Sigmoid colon (tissue), 7 donors: ENCODE measurements around the gene GPR55. TPM values are rescaled to one million over a fixed set of nuclear protein-coding genes. Genes with fewer than 3 reads are reported as not detected.
A peak's percentile ranks its signal among the peaks of the same experiment; 100 is the strongest.

ENCODE experiments used
- DNase-seq: peaks from one replicate; pipeline ENCODE4 v3.0.0-alpha.2; 2019
- H3K27ac ChIP-seq, 4 donors: fragments of 200-600 bp; sonication (generic); one replicate each; pipeline ENCODE4 v1.5.1; 2016 to 2019; ENCODE audit warnings: mild to moderate bottlenecking in 1 of 4
- H3K27me3 ChIP-seq, 3 donors: fragments of 200-600 bp; sonication (generic); one replicate each; pipeline ENCODE4 v1.5.1; 2019; ENCODE audit warnings: mild to moderate bottlenecking in 1 of 3
- H3K36me3 ChIP-seq, 4 donors: fragments of 200-600 bp; sonication (generic); one replicate each; pipeline ENCODE4 v1.5.1; 2016 to 2019
- H3K4me1 ChIP-seq, 4 donors: fragments of 200-600 bp; sonication (generic); one replicate each; pipeline ENCODE4 v1.5.1; 2017 to 2019
- H3K4me3 ChIP-seq, 4 donors: fragments of 200-600 bp; sonication (generic); one replicate each; pipeline ENCODE4 v1.5.1; 2017 to 2019; ENCODE audit warnings: mild to moderate bottlenecking in 2 of 4, moderate library complexity in 1 of 4
- H3K9me3 ChIP-seq, 4 donors: fragments of 200-600 bp in 3 of 4; sonication (generic) in 3 of 4; one replicate each; pipeline versions ENCODE4 v1.5.1 to v1.6.1; 2013 to 2019
- CTCF ChIP-seq, 4 experiments: fragments of 450-650 bp in 3 of 4; fragments of 200-600 bp in 1 of 4; IDR thresholded peaks; one replicate each; pipeline ENCODE4 v1.5.1; 2016 to 2019; ENCODE audit warnings: antibody characterized with exemption in 4 of 4, mild to moderate bottlenecking in 3 of 4, moderate library complexity in 2 of 4
- EP300 ChIP-seq, 4 donors: sonication (generic); formaldehyde crosslinking; IDR thresholded peaks; one replicate each; pipeline ENCODE4 v1.6.1; 2017; ENCODE audit warnings: antibody characterized with exemption in 4 of 4
- POLR2A ChIP-seq, 2 donors: fragments of 450-650 bp; IDR thresholded peaks; one replicate each; pipeline ENCODE4 v1.6.1; 2016; ENCODE audit warnings: antibody characterized with exemption in 2 of 2, mild to moderate bottlenecking in 2 of 2, moderate library complexity in 2 of 2
- POLR2AphosphoS5 ChIP-seq, 4 donors: sonication (generic); formaldehyde crosslinking; IDR thresholded peaks; one replicate each; pipeline ENCODE4 v1.6.1; 2017; ENCODE audit warnings: antibody characterized with exemption in 4 of 4
- WGBS, 2 donors: extraction: QIAGEN DNeasy Blood & Tissue Kit; methylation state at CpG; one replicate each; pipeline ENCODE4 v1.1.7; 2013; 5-methylcytosine and 5-hydroxymethylcytosine counted together
- intact Hi-C: fragments of 100-400 bp; cut with DNase I; formaldehyde crosslinking; loops from one replicate; pipeline ENCODE4 v1.15.1; 2023
- polyA plus RNA-seq, 3 donors: library from polyadenylated mRNA; stranded (reverse); fragments of 200-250 nt; gene quantifications; one replicate each; pipeline ENCODE4 v1.2.3, GENCODE V29; 2013
- total RNA-seq, 4 donors: library from RNA; depleted of rRNA; stranded (reverse); fragments of >200 nt; gene quantifications; one replicate each; pipeline ENCODE4 v1.1.0, GENCODE V29; 2016
- donor health status: healthy with polysubstance abuse.
- donor health status: Bipolar disorder and iron deficiency.
- donor health status: healthy.

Gene GPR55
- total and polyA plus RNA-seq, 7 donors = 0.23 to 1.4 TPM; not detected in 5

- H3K4me3 ChIP-seq = peak overlapping the region; percentile 66 to 84 (median 78)
- H3K27ac ChIP-seq = peak overlapping the region; percentile 71 to 88 (median 82)
- no peak for DNase-seq
- H3K9me3 ChIP-seq = no peaks in the 10 kb centered on the region
- intact Hi-C loops = loop anchor here (2.0 to 5.0 kb wide), 3 partner anchors 17 to 154 kb away; partner anchors contain the start of gene CAB39
- H3K36me3 ChIP-seq = no peaks in the 10 kb centered on the region
- TF ChIP-seq POLR2A (IDR thresholded peaks at IDR 0.05) = peak in 1 of 2 donors; percentile 28
- no peak for TF ChIP-seq EP300 (IDR thresholded peaks at IDR 0.05)
- TF ChIP-seq CTCF (IDR thresholded peaks at IDR 0.05) = peak in 1 of 4 experiments; percentile 35
- peaks cover 0 to 64% (median 60%) of the 10 kb centered on the region in 4 donors for H3K4me1 ChIP-seq
- WGBS, 2 donors = 4 to 10% methylated on average over 35 of the region's 35 CpGs
- no peaks in the 10 kb centered on the region for H3K27me3 ChIP-seq
Observed at GRCh38 chr2:230865766-230866755, 59.0 kb downstream of the GPR55 start.

DNA sequence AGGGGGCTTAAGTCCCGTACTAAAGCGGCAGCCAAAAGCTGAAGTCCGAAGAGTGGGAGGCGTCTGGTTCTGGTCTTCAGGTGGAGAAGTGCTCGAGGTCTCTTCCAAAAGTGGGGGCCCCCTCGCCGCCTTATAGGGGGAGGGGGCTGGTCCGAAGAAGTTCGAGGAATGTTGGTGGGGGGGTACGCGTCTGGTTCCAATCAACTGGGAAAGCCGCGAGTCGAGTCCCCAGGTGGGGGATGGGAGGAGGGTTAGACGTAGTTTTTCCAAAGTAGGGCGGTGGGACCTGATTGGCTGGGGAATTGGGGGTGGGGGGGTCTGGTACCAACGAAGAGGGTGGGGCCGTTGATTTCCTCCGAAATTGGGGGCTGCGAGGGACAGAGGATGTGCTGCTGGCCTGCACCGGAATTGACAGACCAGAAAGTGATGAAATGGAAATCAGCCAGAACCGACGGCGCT is 59.7 kb downstream of the GPR55 start:
- Histone ChIP-seq H3K27me3 (no peaks in the 10 kb centered on the region), H3K9me3 (no peaks in the 10 kb centered on the region), H3K4me1 (peaks cover 0 to 57% (median 53%) of the 10 kb centered on the region in 4 donors), H3K4me3 (peak overlapping the region; percentile 66 to 84 (median 78)), H3K27ac (peak overlapping the region; percentile 71 to 88 (median 82)), H3K36me3 (no peaks in the 10 kb centered on the region)
- no peak for DNase-seq
- 1% methylated on average over 24 of the region's 24 CpGs for WGBS, 2 donors
- TF ChIP-seq POLR2A (IDR thresholded peaks at IDR 0.05) = no peak
- TF ChIP-seq POLR2AphosphoS5 (IDR thresholded peaks at IDR 0.05) = no peak
- intact Hi-C loops = loop anchor here (2.0 to 5.0 kb wide), 3 partner anchors 17 to 153 kb away; partner anchors contain the start of gene CAB39

- Histone ChIP-seq H3K27me3 (no peaks in the 10 kb centered on the region), H3K36me3 (no peaks in the 10 kb centered on the region), H3K27ac (peak within 1 kb of the TSS; percentile 71 to 88 (median 82)), H3K4me1 (peaks cover 0 to 51% (median 47%) of the 10 kb centered on the region in 4 donors), H3K4me3 (peak within 1 kb of the TSS; percentile 66 to 84 (median 78)), H3K9me3 (no peaks in the 10 kb centered on the region)
- DNase-seq = peak; percentile 84
- 1% methylated on average over 76 of the region's 76 CpGs for WGBS, 2 donors
- TF ChIP-seq POLR2AphosphoS5 (IDR thresholded peaks at IDR 0.05) (peak; percentile 76 to 94 (median 90)), CTCF (IDR thresholded peaks at IDR 0.05) (peak in 1 of 4 experiments; percentile 35), EP300 (IDR thresholded peaks at IDR 0.05) (no peak), POLR2A (IDR thresholded peaks at IDR 0.05) (peak; percentile 61 to 67)
- intact Hi-C loops = loop anchor here (2.0 to 5.0 kb wide), 4 partner anchors 16 to 152 kb away; partner anchors contain the start of gene CAB39
Observed at GRCh38 chr2:230864605-230865306, 60.3 kb downstream of the GPR55 start, which contains the start of gene ITM2C. Gene ITM2C (plus strand): TSS chr2:230864942. CDS start chr2:230865026, 84 bp downstream.

DNA sequence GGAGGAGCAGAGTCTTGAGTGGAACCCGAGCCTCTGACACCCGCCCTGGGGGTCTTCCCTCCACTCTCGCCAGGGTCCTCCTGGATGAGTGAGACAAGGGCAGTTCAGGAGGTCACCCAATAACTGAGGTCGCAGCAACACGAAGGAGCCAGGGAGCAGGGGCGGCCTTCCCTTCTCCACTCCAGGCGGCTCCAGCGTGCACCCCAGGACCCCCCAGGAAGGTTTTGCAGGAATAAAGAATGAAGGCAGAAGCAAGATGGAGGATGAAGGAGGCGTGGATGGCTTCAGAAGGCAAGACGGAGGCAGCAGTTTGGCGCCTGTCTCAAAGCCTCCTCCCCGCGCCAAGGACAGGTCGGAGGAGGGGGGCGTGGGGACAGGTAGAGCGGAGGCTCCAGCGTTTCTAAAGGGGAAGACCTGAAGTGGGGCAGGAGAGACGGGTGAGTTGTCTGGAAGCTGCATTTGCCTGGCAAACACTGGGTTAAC is 60.9 kb downstream of the GPR55 start:
- WGBS, 2 donors = 57 to 65% methylated on average over 18 of the region's 18 CpGs

More for the DNA sequence above, 60.9 kb downstream of the GPR55 start:
- Histone ChIP-seq H3K27ac (peak overlapping the region in 3 of 4 donors; percentile 80 to 88 (median 85)), H3K27me3 (no peaks in the 10 kb centered on the region), H3K36me3 (no peaks in the 10 kb centered on the region), H3K4me3 (peak overlapping the region in 3 of 4 donors; percentile 76 to 84 (median 80)), H3K4me1 (peaks cover 0 to 45% (median 41%) of the 10 kb centered on the region in 4 donors), H3K9me3 (no peaks in the 10 kb centered on the region)
- TF ChIP-seq CTCF (IDR thresholded peaks at IDR 0.05) (no peak), POLR2AphosphoS5 (IDR thresholded peaks at IDR 0.05) (no peak), EP300 (IDR thresholded peaks at IDR 0.05) (no peak), POLR2A (IDR thresholded peaks at IDR 0.05) (no peak)
- intact Hi-C loops = loop anchor here (2.0 to 5.0 kb wide), 2 partner anchors 15 to 123 kb away; no protein-coding TSS in a partner anchor
- DNase-seq = no peak
